ENCODE results near the gene PRKD1. TPM values are rescaled to one million over a fixed set of nuclear protein-coding genes. Genes with fewer than 3 reads are reported as not detected.
"Not testable (repeated sequence)": the region's sequence is repeated elsewhere in the genome, so short reads cannot be mapped to it uniquely, and the experiment has no call there.

Gene PRKD1
- total and polyA plus RNA-seq, 10 of the 15 experiments (the other 5 are each of a cell fraction or from before 2014, with no cell fraction given): 0.02 to 0.56 TPM; not detected in 8

GRCh38 chr14:29734732-29735131, 192.9 kb downstream of the PRKD1 start (continued):
- no peak for TF ChIP-seq E2F8 (IDR thresholded peaks at IDR 0.05; ENCODE audit: low read depth, partially characterized antibody)
- no peak for TF ChIP-seq RB1 (IDR thresholded peaks at IDR 0.05; ENCODE audit: borderline replicate concordance)
- TF ChIP-seq ATF3 (IDR thresholded peaks at IDR 0.05; ENCODE audit: borderline replicate concordance, extremely low read depth, low read depth, low read length): no peak
- TF ChIP-seq LARP7 (IDR thresholded peaks at IDR 0.05): no peak
- no peak for TF ChIP-seq ZSCAN29 (IDR thresholded peaks at IDR 0.05)

DNA sequence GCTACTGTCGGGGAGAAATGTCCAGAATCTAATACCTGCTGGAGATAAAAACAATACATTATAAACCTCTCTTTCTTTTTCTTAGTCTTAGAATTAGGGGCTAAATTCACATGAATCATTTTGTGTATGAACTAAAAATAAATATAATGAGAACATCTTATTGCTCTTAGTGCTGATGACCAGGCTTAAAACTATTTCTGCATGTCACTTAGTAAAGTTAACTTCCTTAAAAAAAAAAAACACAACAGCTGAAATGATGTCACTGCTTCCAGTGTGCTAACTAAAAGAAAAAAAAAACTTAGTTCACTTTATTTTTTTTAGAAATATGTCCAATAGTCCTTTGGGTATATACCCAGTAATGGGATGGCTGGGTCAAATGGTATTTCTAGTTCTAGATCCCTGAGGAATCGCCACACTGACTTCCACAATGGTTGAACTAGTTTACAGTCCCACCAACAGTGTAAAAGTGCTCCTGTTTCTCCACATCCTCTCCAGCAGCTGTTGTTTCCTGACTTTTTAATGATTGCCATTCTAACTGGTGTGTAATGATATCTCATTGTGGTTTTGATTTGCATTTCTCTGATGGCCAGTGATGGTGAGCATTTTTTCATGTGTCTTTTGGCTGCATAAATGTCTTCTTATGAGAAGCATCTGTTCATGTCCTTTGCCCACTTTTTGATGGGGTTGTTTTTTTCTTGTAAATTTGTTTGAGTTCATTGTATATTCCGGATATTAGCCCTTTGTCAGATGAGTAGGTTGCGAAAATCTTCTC, 200.9 kb downstream of the PRKD1 start:
- POLR2A ChIA-PET; CTCF ChIA-PET; ATAC-seq; H4K20me1 ChIP-seq (ENCODE audit: control insufficient read depth, insufficient read depth); RAD21 ChIA-PET (ENCODE audit: unreplicated experiment); in situ Hi-C loops (cut with MboI); intact Hi-C loops (cut with micrococcal nuclease; ENCODE audit: unreplicated experiment); H3K27ac ChIP-seq (ENCODE audit: control insufficient read depth, insufficient read depth); DNase-seq (ENCODE audit: low read depth, low spot score); H3K79me2 ChIP-seq (ENCODE audit: control insufficient read depth, insufficient read depth, low read length); BruUV-seq (replicated peaks); H3K4me3 ChIP-seq; H3K9ac ChIP-seq (ENCODE audit: control insufficient read depth, insufficient read depth, low read length); H3K36me3 ChIP-seq (ENCODE audit: control insufficient read depth in 2 of 2, insufficient read depth in 2 of 2, low read length in 1 of 2); H2AFZ ChIP-seq (ENCODE audit: control insufficient read depth, low read depth, low read length); H3K27me3 ChIP-seq (replicated peaks in 1 of 2; ENCODE audit: control insufficient read depth in 2 of 2, insufficient read depth in 2 of 2, low read length in 1 of 2); FAIRE-seq; H3K9me3 ChIP-seq (replicated peaks; ENCODE audit: control insufficient read depth, insufficient read depth, low read length); SMC1A ChIA-PET (ENCODE audit: uncharacterized antibody, unreplicated experiment); H3K4me2 ChIP-seq (ENCODE audit: control insufficient read depth, insufficient read depth); H3K4me1 ChIP-seq (ENCODE audit: control insufficient read depth, insufficient read depth, low read length): not testable (repeated sequence)
- 36% methylated on average over 4 of the region's 4 CpGs for WGBS (ENCODE audit: insufficient coverage, insufficient replicate concordance, low lambda C conversion rate, missing lambda C conversion rate)
